Inflammatory macrophage (primary cell): ENCODE results near the gene ODAD3.

ENCODE experiments used
- DNase-seq, 2 donors: peaks; one replicate each; pipeline ENCODE4 v3.0.0-alpha.2; 2020 to 2022

ODAD3 gene

GRCh38 chr19:11373885-11374432, 61.0 kb downstream of the ODAD3 start:
- peak in 1 of 2 donors; percentile 17 for DNase-seq

GRCh38 chr19:11373166-11373884, 61.6 kb downstream of the ODAD3 start:
- DNase-seq: no peak

DNA sequence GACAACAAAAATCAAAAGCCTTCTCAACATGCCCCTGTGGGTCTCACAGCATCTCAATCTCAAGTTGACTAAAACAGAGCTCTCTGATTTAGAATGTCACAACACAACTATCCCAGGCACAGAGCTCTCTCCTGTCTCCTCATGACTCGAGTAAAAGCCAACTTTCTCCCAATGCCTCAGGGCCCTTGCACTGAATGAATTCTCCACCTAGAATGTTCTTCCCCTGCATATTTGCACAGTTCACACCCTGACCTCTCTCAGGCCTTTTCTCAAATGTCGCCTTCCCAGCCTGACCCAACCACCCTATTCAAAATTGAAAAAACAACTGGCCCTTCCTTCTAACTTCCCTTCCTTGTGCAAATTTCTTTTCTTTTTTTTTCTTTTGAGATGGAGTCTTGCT, 64.2 kb downstream of the ODAD3 start:
- no peak for DNase-seq
